Loucy (cell line): ENCODE measurements around the gene NEU4.

ENCODE experiments used
- H2AFZ ChIP-seq: fragments of 200-600 bp; sonication (generic); 2 replicates; pipeline ENCODE4 v1.6.0; 2016; ENCODE audit warnings: antibody characterized with exemption, mild to moderate bottlenecking, low read length, moderate library complexity
- H3F3A ChIP-seq: fragments of 200-600 bp; 2 replicates; pipeline ENCODE4 v1.6.0; 2016; ENCODE audit warnings: antibody characterized with exemption, low read depth, mild to moderate bottlenecking
- H3K27me3 ChIP-seq: fragments of 200-600 bp; sonication (generic); 2 replicates; pipeline ENCODE4 v1.6.1; 2014; ENCODE audit warnings: low read length, mild to moderate bottlenecking; ENCODE audit not compliant: insufficient read depth, poor library complexity, severe bottlenecking
- H3K36me3 ChIP-seq: fragments of 200-600 bp; sonication (generic); 2 replicates; pipeline ENCODE4 v1.6.1; 2016; ENCODE audit warnings: low read length; ENCODE audit not compliant: insufficient read depth
- H3K4me1 ChIP-seq: fragments of 200-600 bp; sonication (generic); 2 replicates; pipeline ENCODE4 v1.5.1; 2014; ENCODE audit warnings: low read length, mild to moderate bottlenecking; ENCODE audit not compliant: insufficient read depth, poor library complexity, severe bottlenecking
- H3K4me2 ChIP-seq: fragments of 200-600 bp; sonication (generic); 2 replicates; pipeline ENCODE4 v1.6.0; 2014; ENCODE audit warnings: antibody characterized with exemption, low read length, low read depth, mild to moderate bottlenecking; ENCODE audit not compliant: poor library complexity, severe bottlenecking
- H3K4me3 ChIP-seq: fragments of 200-600 bp; sonication (generic); 2 replicates; pipeline ENCODE4 v1.5.1; 2014; ENCODE audit warnings: low read length, mild to moderate bottlenecking, mixed read lengths; ENCODE audit not compliant: poor library complexity, severe bottlenecking
- H3K79me2 ChIP-seq: fragments of 200-600 bp; sonication (generic); 2 replicates; pipeline ENCODE4 v1.6.1; 2014; ENCODE audit warnings: low read length; ENCODE audit not compliant: insufficient read depth
- H3K9ac ChIP-seq: fragments of 200-600 bp; sonication (generic); 2 replicates; pipeline ENCODE4 v1.6.0; 2014; ENCODE audit warnings: mild to moderate bottlenecking, low read depth, low read length, moderate library complexity; ENCODE audit not compliant: poor library complexity, severe bottlenecking
- H3K9me2 ChIP-seq: fragments of 200-600 bp; sonication (generic); replicated peaks from 2 replicates; pipeline ENCODE4 v1.6.1; 2016; ENCODE audit warnings: low read depth, low read length, mixed read lengths
- H3K9me3 ChIP-seq: fragments of 200-600 bp; sonication (generic); 2 replicates; pipeline ENCODE4 v1.6.1; 2014; ENCODE audit warnings: mild to moderate bottlenecking, antibody characterized with exemption, low read length, low read depth; ENCODE audit not compliant: insufficient read depth
- H4K20me1 ChIP-seq: fragments of 200-600 bp; sonication (generic); 2 replicates; pipeline ENCODE4 v1.6.0; 2014; ENCODE audit warnings: antibody characterized with exemption, low read length, mild to moderate bottlenecking; ENCODE audit not compliant: insufficient read depth, poor library complexity, severe bottlenecking
- EZH2phosphoT487 ChIP-seq: fragments of 200-600 bp; IDR thresholded peaks from 2 replicates; pipeline ENCODE4 v1.6.1; 2018; ENCODE audit warnings: antibody characterized with exemption, mild to moderate bottlenecking, moderate library complexity, borderline replicate concordance
- TF ChIP-seq, protein P1 (sequence below): fragments of 200-600 bp; sonication (generic); conservative IDR thresholded peaks from 2 replicates; pipeline ENCODE4 v1.5.1; 2014; ENCODE audit warnings: mild to moderate bottlenecking, antibody characterized with exemption, low read length

The NEU4 gene

DNA sequence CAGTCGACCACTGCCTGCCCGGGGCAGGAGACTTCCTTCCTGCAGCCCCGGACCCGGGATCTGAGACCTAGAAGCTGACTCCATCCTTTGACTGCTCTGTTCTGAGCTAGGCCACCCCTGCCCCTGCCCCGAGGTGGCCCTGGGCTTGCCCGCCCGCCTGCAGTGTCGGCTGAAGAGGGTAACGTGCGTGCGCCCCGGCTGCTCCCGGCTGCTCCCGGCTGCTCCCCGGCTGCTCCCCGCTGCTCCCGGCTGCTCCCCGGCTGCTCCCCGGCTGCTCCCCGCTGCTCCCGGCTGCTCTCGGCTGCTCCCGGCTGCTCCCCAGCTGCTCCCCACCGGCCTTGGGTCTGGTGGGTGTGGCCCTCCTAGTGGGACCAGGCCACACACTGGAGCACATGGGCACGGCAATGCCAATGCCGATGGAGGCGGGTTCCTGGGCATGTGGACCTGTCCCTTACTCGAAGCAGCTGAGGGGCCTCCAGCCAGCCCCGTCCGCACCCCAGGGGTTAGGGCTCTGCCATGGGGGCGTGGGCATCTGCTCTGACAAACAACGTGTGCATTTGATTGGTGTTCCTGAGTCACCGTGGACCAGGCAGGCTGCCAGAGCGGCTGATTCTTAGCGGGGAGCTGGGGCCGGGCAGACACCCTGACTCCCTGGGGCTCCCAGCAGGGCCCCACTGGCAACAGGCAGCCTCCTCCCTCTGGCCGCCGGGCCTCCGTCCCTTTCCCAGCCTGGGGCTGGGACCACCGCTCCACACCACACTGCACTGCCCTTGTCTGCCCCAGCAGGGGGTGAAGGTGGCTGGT is 34.4 kb upstream of the NEU4 start:
- H3K9me2 ChIP-seq: no peaks in the 10 kb centered on the region
- H3K9me3 ChIP-seq: no peaks in the 10 kb centered on the region
- H4K20me1 ChIP-seq: no peaks in the 10 kb centered on the region
- H3K27me3 ChIP-seq: no peaks in the 10 kb centered on the region
- no peaks in the 10 kb centered on the region for H3K79me2 ChIP-seq
- no peak overlapping the region for H3K4me2 ChIP-seq
- no peak overlapping the region for H3K4me3 ChIP-seq
- H3K4me1 ChIP-seq: peaks cover 7% of the 10 kb centered on the region
- no peak overlapping the region for H3K9ac ChIP-seq
- H3K36me3 ChIP-seq: no peaks in the 10 kb centered on the region
- H2AFZ ChIP-seq: no peak overlapping the region
- TF ChIP-seq, protein P1, sequence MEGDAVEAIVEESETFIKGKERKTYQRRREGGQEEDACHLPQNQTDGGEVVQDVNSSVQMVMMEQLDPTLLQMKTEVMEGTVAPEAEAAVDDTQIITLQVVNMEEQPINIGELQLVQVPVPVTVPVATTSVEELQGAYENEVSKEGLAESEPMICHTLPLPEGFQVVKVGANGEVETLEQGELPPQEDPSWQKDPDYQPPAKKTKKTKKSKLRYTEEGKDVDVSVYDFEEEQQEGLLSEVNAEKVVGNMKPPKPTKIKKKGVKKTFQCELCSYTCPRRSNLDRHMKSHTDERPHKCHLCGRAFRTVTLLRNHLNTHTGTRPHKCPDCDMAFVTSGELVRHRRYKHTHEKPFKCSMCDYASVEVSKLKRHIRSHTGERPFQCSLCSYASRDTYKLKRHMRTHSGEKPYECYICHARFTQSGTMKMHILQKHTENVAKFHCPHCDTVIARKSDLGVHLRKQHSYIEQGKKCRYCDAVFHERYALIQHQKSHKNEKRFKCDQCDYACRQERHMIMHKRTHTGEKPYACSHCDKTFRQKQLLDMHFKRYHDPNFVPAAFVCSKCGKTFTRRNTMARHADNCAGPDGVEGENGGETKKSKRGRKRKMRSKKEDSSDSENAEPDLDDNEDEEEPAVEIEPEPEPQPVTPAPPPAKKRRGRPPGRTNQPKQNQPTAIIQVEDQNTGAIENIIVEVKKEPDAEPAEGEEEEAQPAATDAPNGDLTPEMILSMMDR: no peak
- TF ChIP-seq EZH2phosphoT487: no peak
- no peaks in the 10 kb centered on the region for H3F3A ChIP-seq

DNA sequence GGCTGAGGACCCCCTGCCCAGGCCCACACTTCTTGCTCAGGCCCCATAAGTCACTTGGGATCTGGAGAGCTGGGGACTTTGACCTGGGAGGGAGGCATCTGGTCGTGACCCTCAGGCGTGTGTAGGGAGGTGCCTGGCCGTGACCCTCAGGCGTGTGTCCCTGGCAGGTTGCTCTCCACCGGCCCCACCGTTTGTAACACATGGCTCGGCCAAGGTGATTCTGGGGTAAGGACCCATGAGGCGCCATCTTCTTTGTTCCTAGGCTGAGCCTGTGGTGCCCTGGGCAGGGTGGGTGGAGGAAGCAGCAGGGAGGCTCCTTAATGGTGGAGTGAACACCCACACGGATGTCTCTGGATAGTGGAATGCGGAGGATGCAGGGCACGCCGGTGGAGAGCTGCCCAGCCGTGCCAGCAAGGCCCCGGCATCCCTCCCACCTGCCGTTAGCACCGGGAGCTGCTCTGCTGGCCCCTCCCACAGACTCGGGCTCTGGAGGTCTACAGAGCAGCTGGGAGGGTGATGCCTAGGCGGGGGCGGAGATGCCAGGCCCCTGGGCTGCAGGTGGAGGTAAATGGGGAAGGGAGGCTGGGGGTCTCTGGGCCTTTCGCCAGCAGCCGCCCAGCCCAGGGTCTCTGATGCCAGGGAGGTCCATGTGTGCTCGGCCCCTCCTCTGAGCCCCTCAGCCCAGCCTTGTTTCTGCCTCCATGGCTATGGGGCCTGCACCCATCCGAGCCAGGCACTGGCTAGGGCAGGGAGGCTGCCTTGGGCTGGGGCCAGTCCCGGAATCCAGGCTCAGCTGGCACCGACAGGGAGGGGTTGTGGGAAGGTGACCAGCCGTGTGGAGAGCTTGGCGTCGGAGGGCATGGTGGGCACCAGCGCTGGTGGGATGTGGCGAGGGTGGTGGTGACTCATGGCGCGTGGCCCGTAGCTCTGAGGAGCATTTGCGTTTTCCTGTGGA is 33.5 kb upstream of the NEU4 start:
- Histone ChIP-seq H3K9me3 (no peaks in the 10 kb centered on the region), H3K4me1 (peaks cover 7% of the 10 kb centered on the region), H3K9me2 (no peaks in the 10 kb centered on the region), H2AFZ (no peak overlapping the region), H3K9ac (no peak overlapping the region), H3K79me2 (no peaks in the 10 kb centered on the region), H3K36me3 (no peaks in the 10 kb centered on the region), H4K20me1 (no peaks in the 10 kb centered on the region), H3K4me2 (no peak overlapping the region), H3K4me3 (no peak overlapping the region), H3F3A (no peaks in the 10 kb centered on the region), H3K27me3 (no peaks in the 10 kb centered on the region)
- TF ChIP-seq, protein P1: no peak
- TF ChIP-seq EZH2phosphoT487: no peak

DNA sequence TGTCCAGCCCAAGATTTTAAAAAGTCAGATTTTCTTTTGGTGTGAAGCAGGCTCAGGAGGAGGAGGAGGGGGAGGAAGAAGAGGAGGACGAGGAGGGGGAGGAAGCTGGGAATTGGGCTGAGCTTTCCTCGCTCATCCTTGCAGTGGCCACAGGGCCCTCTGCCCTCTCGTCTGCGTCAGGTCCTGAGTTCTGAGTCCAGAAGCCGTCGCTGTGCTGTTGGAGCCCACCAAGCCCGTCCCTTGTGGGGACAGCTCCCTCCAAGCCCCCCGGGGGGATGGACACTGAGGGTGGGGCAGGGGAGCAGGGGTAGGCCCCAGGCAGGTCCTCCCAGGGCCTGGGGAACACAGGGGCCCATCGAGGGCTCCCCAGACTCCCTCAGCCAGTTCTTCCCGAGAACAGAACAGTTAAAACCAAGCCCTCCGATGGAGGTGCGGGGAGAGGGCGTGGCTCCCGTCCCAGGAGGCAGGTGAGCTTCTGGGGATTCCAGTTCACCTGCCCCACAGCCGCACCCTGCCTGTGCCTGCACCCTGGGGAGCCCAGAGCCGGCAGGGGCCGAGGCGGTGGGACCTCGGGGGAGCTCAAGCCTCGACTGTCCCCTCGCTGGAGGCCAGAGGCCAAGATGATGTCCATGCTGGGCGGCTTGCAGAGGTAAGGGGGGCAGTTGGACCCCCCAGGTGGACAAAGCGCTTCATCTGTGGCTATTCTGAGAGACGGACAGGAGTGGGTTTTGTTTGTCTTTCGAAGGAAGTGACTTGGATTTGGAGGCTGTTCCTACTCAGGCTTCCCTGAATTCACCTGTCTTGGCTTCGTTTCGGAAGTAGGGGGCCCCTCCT is 32.4 kb upstream of the NEU4 start, which contains the start of gene GAL3ST2:
GAL3ST2 (plus strand) TSS at position 487 of the 834 bp plus-strand sequence; CDS start at position 621, 134 bp downstream.
- Histone ChIP-seq H3K4me2 (no peak within 1 kb of the TSS), H3K9me2 (no peaks in the 10 kb centered on the region), H3K27me3 (no peaks in the 10 kb centered on the region)

More for the DNA sequence above, 32.4 kb upstream of the NEU4 start, which contains the start of gene GAL3ST2:
- H3K4me1 ChIP-seq: peaks cover 4% of the 10 kb centered on the region
- H4K20me1 ChIP-seq: no peaks in the 10 kb centered on the region
- H3K9me3 ChIP-seq: no peaks in the 10 kb centered on the region
- H2AFZ ChIP-seq: no peak within 1 kb of the TSS
- TF ChIP-seq, protein P1: no peak
- TF ChIP-seq EZH2phosphoT487: no peak
- H3K9ac ChIP-seq: no peak within 1 kb of the TSS
- no peaks in the 10 kb centered on the region for H3K79me2 ChIP-seq
- no peak within 1 kb of the TSS for H3K4me3 ChIP-seq
- no peaks in the 10 kb centered on the region for H3K36me3 ChIP-seq
- H3F3A ChIP-seq: no peaks in the 10 kb centered on the region
